ENCODE results near the gene XXYLT1. TPM values are rescaled to one million over a fixed set of nuclear protein-coding genes. Genes with fewer than 3 reads are reported as not detected.

XXYLT1 gene
- total and polyA plus RNA-seq, 2 of the 8 experiments (the other 6 are each of a cell fraction or from before 2014, with no cell fraction given): 18.9 to 23.8 TPM

GRCh38 chr3:195052939-195053338 is 218.0 kb downstream of the XXYLT1 start:
- Histone ChIP-seq H3K9ac (replicated peaks in 1 of 4; ENCODE audit: extremely low read depth in 1 of 4, low read depth in 3 of 4, low read length in 3 of 4) (no peak overlapping the region), H4K91ac (replicated peaks; ENCODE audit: insufficient read length, low read length) (no peak overlapping the region), H2AFZ (ENCODE audit: low read length) (0 out of 2 replicates have a peak overlapping the region, but pooled peaks have one; percentile 89), H4K20me1 (replicated peaks in 1 of 2; ENCODE audit: control insufficient read depth in 1 of 2, insufficient read depth in 2 of 2, low read length in 2 of 2) (no peaks in the 10 kb centered on the region), H2BK20ac (ENCODE audit: low read length) (no peak overlapping the region), H3K56ac (replicated peaks; ENCODE audit: insufficient read length, low read depth, low read length) (no peak overlapping the region), H3K27ac (ENCODE audit: low read depth, low read length) (no peak overlapping the region), H3K4me3 (ENCODE audit: extremely low read depth in 1 of 4, insufficient read depth in 2 of 4, low read depth in 3 of 4, low read length in 4 of 4) (no peak overlapping the region), H4K5ac (ENCODE audit: insufficient read length, low read depth, low read length) (no peak overlapping the region), H2AK5ac (ENCODE audit: low read depth, low read length) (no peak overlapping the region), H3K18ac (ENCODE audit: extremely low read depth, low read length) (no peak overlapping the region), H3K27me3 (replicated peaks in 1 of 4; ENCODE audit: control insufficient read depth in 3 of 4, extremely low read depth in 1 of 4, insufficient read depth in 3 of 4, low read length in 3 of 4) (no peaks in the 10 kb centered on the region), H3K4me1 (replicated peaks in 1 of 4; ENCODE audit: control insufficient read depth in 3 of 4, insufficient read depth in 4 of 4, low read length in 3 of 4) (no peaks in the 10 kb centered on the region; a peak in 1 of 7 replicates), H2BK5ac (ENCODE audit: low read depth, low read length) (no peak overlapping the region), H3K4me2 (ENCODE audit: insufficient read depth in 1 of 2, low read depth in 2 of 2, low read length in 2 of 2) (no peak overlapping the region), H3K36me3 (ENCODE audit: control insufficient read depth in 2 of 4, insufficient read depth in 4 of 4, low read length in 3 of 4) (no peaks in the 10 kb centered on the region), H3K79me1 (ENCODE audit: low read depth, low read length) (no peaks in the 10 kb centered on the region), H3K79me2 (ENCODE audit: control insufficient read depth in 1 of 2, insufficient read depth in 2 of 2, low read length in 2 of 2) (no peaks in the 10 kb centered on the region), H2BK120ac (replicated peaks; ENCODE audit: low read depth, low read length) (no peak overlapping the region), H4K8ac (ENCODE audit: extremely low read depth, insufficient read depth, low read length) (no peak overlapping the region), H3K9me3 (ENCODE audit: insufficient read depth in 2 of 2, low read depth in 1 of 2, low read length in 1 of 2) (no peaks in the 10 kb centered on the region), H3K23me2 (ENCODE audit: low read depth, low read length) (no peaks in the 10 kb centered on the region), H2BK15ac (ENCODE audit: low read length) (no peak overlapping the region), H3K14ac (ENCODE audit: insufficient read length) (no peak overlapping the region), H2BK12ac (ENCODE audit: low read depth, low read length) (no peak overlapping the region), H3K23ac (ENCODE audit: insufficient read length) (no peak overlapping the region), H3K4ac (replicated peaks; ENCODE audit: insufficient read length, low read depth, low read length) (no peak overlapping the region)
- 74% methylated on average over 6 of the region's 6 CpGs; no CpG with 5 or more reads in 1 of the 2 experiments for WGBS, 2 experiments (ENCODE audit: extremely low coverage in 1 of 2, insufficient coverage in 1 of 2, insufficient read length in 1 of 2, insufficient replicate concordance in 2 of 2, low coverage in 1 of 2, low lambda C conversion rate in 2 of 2, missing lambda C conversion rate in 1 of 2)
- ChIA-PET CTCF (ENCODE audit: partially characterized antibody) (no interaction called here), POLR2A (ENCODE audit: partially characterized antibody) (no interaction called here)
- FAIRE-seq (no peak), DNase-seq (ENCODE audit: low read depth in 1 of 2, low spot score in 2 of 2) (no peak)
- no peak for TF ChIP-seq HDAC2 (IDR thresholded peaks at IDR 0.05; ENCODE audit: borderline replicate concordance in 1 of 2, low read depth in 2 of 2, low read length in 2 of 2)
- TF ChIP-seq GTF2F1 (IDR thresholded peaks at IDR 0.05; ENCODE audit: borderline replicate concordance, low read depth, low read length): no peak
- TF ChIP-seq ZNF274 (IDR thresholded peaks at IDR 0.05; ENCODE audit: borderline replicate concordance, extremely low read depth, low read length): no peak
- no peak for TF ChIP-seq SIX5 (IDR thresholded peaks at IDR 0.05; ENCODE audit: low read depth, low read length)
- no peak for TF ChIP-seq E2F6 (IDR thresholded peaks at IDR 0.05)
- no peak for TF ChIP-seq MAX (IDR thresholded peaks at IDR 0.05)
- TF ChIP-seq RXRA (IDR thresholded peaks at IDR 0.05; ENCODE audit: insufficient read depth, low read depth, low read length): no peak
